ENCODE results near the gene ZCCHC14. TPM values are rescaled to one million over a fixed set of nuclear protein-coding genes. Genes with fewer than 3 reads are reported as not detected.
A peak's percentile ranks its signal among the peaks of the same experiment; 100 is the strongest.

Gene ZCCHC14
- total and polyA plus RNA-seq, 4 experiments from 2014 or later = 0.21 to 25.1 (median 11.9) TPM

DNA sequence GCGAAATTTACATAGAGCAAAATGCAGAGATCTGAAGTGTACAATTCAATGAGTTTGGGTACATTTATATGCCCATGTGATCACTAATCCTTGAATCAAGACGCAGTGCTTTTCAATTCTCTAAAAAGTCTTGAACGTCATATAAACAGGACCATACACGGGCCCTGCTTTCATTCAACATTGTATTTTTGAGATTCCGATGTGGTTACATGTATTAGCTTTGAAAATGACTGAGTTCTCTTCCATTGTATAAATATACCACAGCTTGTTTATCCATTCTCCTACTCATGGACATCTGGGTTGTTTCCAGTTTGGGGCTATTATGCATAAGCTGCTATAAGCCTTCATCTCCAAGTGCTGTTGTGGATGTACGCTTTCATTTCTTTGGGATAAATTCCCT lies 45.5 kb downstream of the ZCCHC14 start:
- no peak overlapping the region for H3K4me3 Mint-ChIP-seq
- no peaks in the 10 kb centered on the region for H3K4me1 ChIP-seq (ENCODE audit: insufficient read depth, low read length)
- no peak overlapping the region for H3K27ac ChIP-seq (ENCODE audit: low read depth, low read length)
- ChIA-PET POLR2A (ENCODE audit: partially characterized antibody) (no interaction called here), CTCF (ENCODE audit: partially characterized antibody) (no interaction called here)
- H3K36me3 ChIP-seq (ENCODE audit: insufficient read depth, low read length) = peaks cover 23% of the 10 kb centered on the region
- H3K4me1 Mint-ChIP-seq = peaks cover 0 to 16% (median 3%) of the 10 kb centered on the region in 4 donors
- peaks cover 56% of the 10 kb centered on the region in 2 donors for H3K36me3 Mint-ChIP-seq
- no peak overlapping the region for H3K4me3 ChIP-seq (ENCODE audit: low read length in 2 of 2)
- no peak overlapping the region for H3K27ac Mint-ChIP-seq
- no peak for DNase-seq
- no peaks in the 10 kb centered on the region for H3K27me3 Mint-ChIP-seq
- no peaks in the 10 kb centered on the region for H3K27me3 ChIP-seq (ENCODE audit: insufficient read depth, low read length)
- H3K9me3 ChIP-seq (ENCODE audit: control insufficient read depth in 1 of 2, low read length in 2 of 2) = no peaks in the 10 kb centered on the region
- H3K9me3 Mint-ChIP-seq = peaks cover 0 to 2% (median 0%) of the 10 kb centered on the region in 8 donors
- intact Hi-C loops (cut with micrococcal nuclease) = no loop called here

DNA sequence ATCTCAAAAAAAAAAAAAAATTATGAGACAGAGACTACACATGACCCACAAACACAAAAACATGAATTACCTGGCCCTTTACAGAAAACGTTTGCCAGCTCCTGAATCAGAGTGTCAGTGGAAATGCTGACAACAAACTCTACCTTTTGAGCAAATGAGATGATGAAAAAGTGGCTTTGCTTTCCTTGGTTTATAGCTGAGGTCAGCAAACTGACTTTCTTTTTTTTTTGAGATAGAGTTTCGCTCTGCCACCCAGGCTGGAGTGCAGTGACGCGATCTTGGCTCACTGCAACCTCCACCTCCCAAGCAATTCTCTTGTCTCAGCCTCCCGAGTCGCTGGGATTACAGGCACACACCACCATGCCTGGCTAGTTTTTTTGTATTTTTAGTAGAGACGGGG lies 46.3 kb downstream of the ZCCHC14 start:
- Histone ChIP-seq H3K4me1 (ENCODE audit: insufficient read depth, low read length) (no peaks in the 10 kb centered on the region), H3K4me3 (ENCODE audit: low read length in 2 of 2) (no peak overlapping the region), H3K36me3 (ENCODE audit: insufficient read depth, low read length) (peaks cover 14% of the 10 kb centered on the region), H3K27me3 (ENCODE audit: insufficient read depth, low read length) (no peaks in the 10 kb centered on the region), H3K27ac (ENCODE audit: low read depth, low read length) (no peak overlapping the region), H3K9me3 (ENCODE audit: control insufficient read depth in 1 of 2, low read length in 2 of 2) (no peaks in the 10 kb centered on the region)
- intact Hi-C loops (cut with micrococcal nuclease) = no loop called here
- ChIA-PET POLR2A (ENCODE audit: partially characterized antibody) (interaction anchor here (0.5 kb wide), 1 partner anchor 14 kb away, joined by 3 read pairs; no protein-coding TSS in a partner anchor), CTCF (ENCODE audit: partially characterized antibody) (no interaction called here)
- peaks cover 0 to 2% (median 0%) of the 10 kb centered on the region in 8 donors for H3K9me3 Mint-ChIP-seq
- H3K4me3 Mint-ChIP-seq = no peak overlapping the region
- DNase-seq = no peak
- peak overlapping the region in 1 of 7 donors; percentile 45 for H3K27ac Mint-ChIP-seq
- H3K4me1 Mint-ChIP-seq = peaks cover 0 to 14% (median under 1%) of the 10 kb centered on the region in 4 donors
- peaks cover 51% of the 10 kb centered on the region in 2 donors for H3K36me3 Mint-ChIP-seq
- no peaks in the 10 kb centered on the region for H3K27me3 Mint-ChIP-seq

DNA sequence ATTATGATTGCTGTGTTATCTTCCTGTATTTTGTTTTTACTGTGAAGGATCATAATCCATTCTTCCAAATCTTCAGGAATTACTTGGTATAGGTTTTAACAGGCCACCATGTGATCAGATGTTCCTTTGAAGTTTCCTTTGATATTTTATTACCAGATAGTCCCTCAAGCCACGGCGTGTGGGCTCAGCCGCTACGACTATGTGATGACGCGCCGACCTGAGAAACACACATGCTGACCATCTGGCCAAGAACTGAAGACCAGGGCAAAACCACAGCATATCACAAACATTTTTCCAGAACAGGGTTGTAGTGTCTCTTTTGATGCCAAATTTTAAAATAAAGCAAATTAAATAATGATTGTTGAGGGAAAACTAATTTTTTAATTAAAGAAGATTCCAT lies 47.3 kb downstream of the ZCCHC14 start:
- H3K27me3 ChIP-seq (ENCODE audit: insufficient read depth, low read length) = no peaks in the 10 kb centered on the region
- CTCF ChIA-PET (ENCODE audit: partially characterized antibody) = no interaction called here
- H3K4me3 ChIP-seq (ENCODE audit: low read length in 2 of 2) = no peak overlapping the region
- intact Hi-C loops (cut with micrococcal nuclease) = no loop called here
- no peaks in the 10 kb centered on the region for H3K9me3 ChIP-seq (ENCODE audit: control insufficient read depth in 1 of 2, low read length in 2 of 2)
- no peak overlapping the region for H3K27ac Mint-ChIP-seq
- H3K4me1 ChIP-seq (ENCODE audit: insufficient read depth, low read length) = no peaks in the 10 kb centered on the region
- peaks cover 12% of the 10 kb centered on the region for H3K36me3 ChIP-seq (ENCODE audit: insufficient read depth, low read length)
- POLR2A ChIA-PET (ENCODE audit: partially characterized antibody) = no interaction called here
- H3K4me1 Mint-ChIP-seq = peaks cover 0 to 12% (median under 1%) of the 10 kb centered on the region in 4 donors
- H3K36me3 Mint-ChIP-seq = peaks cover 48 to 51% of the 10 kb centered on the region in 2 donors
- H3K27ac ChIP-seq (ENCODE audit: low read depth, low read length) = no peak overlapping the region
- no peak for DNase-seq
- no peaks in the 10 kb centered on the region for H3K27me3 Mint-ChIP-seq
- no peak overlapping the region for H3K4me3 Mint-ChIP-seq
- H3K9me3 Mint-ChIP-seq = peaks cover 0 to 2% (median 0%) of the 10 kb centered on the region in 8 donors

DNA sequence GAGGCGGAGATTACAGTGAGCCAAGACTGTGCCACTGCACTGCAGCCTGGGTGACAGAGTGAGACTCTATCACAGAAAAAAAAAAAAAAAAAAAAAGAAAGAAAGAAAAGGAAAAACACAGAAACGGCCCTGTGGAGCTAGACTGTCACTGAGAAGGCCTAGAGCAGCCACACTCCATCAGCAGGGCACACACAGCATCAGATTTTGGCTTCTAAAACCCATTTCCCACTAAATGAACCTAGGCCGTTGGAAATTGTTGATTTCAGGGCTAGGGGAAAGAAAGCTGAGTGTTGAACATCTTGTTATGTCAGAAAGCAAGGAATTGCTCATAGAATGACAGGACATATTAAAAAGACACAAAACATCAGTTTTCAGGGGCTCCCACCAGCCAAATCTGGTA lies 48.9 kb downstream of the ZCCHC14 start:
- no peak overlapping the region for H3K27ac Mint-ChIP-seq
- peaks cover 43 to 45% of the 10 kb centered on the region in 2 donors for H3K36me3 Mint-ChIP-seq
- no peaks in the 10 kb centered on the region for H3K27me3 ChIP-seq (ENCODE audit: insufficient read depth, low read length)
- ChIA-PET POLR2A (ENCODE audit: partially characterized antibody) (no interaction called here), CTCF (ENCODE audit: partially characterized antibody) (no interaction called here)
- peaks cover 0 to 2% (median 0%) of the 10 kb centered on the region in 8 donors for H3K9me3 Mint-ChIP-seq
- no peaks in the 10 kb centered on the region for H3K4me1 ChIP-seq (ENCODE audit: insufficient read depth, low read length)
- no peak for DNase-seq
- H3K36me3 ChIP-seq (ENCODE audit: insufficient read depth, low read length) = peaks cover 12% of the 10 kb centered on the region
- no peak overlapping the region for H3K4me3 ChIP-seq (ENCODE audit: low read length in 2 of 2)
- no peaks in the 10 kb centered on the region for H3K27me3 Mint-ChIP-seq
- H3K4me3 Mint-ChIP-seq = no peak overlapping the region
- no peak overlapping the region for H3K27ac ChIP-seq (ENCODE audit: low read depth, low read length)
- H3K9me3 ChIP-seq (ENCODE audit: control insufficient read depth in 1 of 2, low read length in 2 of 2) = no peaks in the 10 kb centered on the region
- H3K4me1 Mint-ChIP-seq = peaks cover 0 to 12% (median under 1%) of the 10 kb centered on the region in 4 donors
- intact Hi-C loops (cut with micrococcal nuclease) = no loop called here

DNA sequence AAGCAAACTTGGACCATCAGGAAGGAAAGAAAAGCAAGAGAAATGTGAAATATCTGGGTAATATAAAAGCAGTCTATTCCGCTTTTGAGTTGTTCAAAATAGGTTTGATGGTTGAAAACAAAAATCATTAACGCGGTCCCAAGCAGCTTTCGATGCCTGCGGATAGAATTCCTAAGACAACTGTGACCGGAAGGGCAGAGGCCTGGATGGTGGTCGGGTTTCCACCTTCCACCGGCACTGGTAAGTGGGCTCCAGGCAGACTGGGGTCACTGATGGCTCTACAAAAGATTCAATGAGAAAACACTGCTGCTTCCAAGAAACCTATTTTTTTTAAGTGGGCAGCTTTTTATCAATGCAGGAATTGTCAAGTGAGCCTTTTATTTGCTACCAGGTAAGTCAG lies 49.8 kb downstream of the ZCCHC14 start:
- H3K4me3 Mint-ChIP-seq = no peak overlapping the region
- no peaks in the 10 kb centered on the region for H3K27me3 Mint-ChIP-seq
- H3K27me3 ChIP-seq (ENCODE audit: insufficient read depth, low read length) = no peaks in the 10 kb centered on the region
- no peaks in the 10 kb centered on the region for H3K4me1 ChIP-seq (ENCODE audit: insufficient read depth, low read length)
- DNase-seq = no peak
- peaks cover 33 to 35% of the 10 kb centered on the region in 2 donors for H3K36me3 Mint-ChIP-seq
- no peaks in the 10 kb centered on the region for H3K9me3 ChIP-seq (ENCODE audit: control insufficient read depth in 1 of 2, low read length in 2 of 2)
- POLR2A ChIA-PET (ENCODE audit: partially characterized antibody) = no interaction called here
- no peak overlapping the region for H3K4me3 ChIP-seq (ENCODE audit: low read length in 2 of 2)
- H3K27ac Mint-ChIP-seq = no peak overlapping the region
- intact Hi-C loops (cut with micrococcal nuclease) = no loop called here
- no peak overlapping the region for H3K27ac ChIP-seq (ENCODE audit: low read depth, low read length)
- CTCF ChIA-PET (ENCODE audit: partially characterized antibody) = no interaction called here
- H3K9me3 Mint-ChIP-seq = peaks cover 0 to 2% (median 0%) of the 10 kb centered on the region in 8 donors
- peaks cover 0 to 13% (median 4%) of the 10 kb centered on the region in 4 donors for H3K4me1 Mint-ChIP-seq
- peaks cover 7% of the 10 kb centered on the region for H3K36me3 ChIP-seq (ENCODE audit: insufficient read depth, low read length)

DNA sequence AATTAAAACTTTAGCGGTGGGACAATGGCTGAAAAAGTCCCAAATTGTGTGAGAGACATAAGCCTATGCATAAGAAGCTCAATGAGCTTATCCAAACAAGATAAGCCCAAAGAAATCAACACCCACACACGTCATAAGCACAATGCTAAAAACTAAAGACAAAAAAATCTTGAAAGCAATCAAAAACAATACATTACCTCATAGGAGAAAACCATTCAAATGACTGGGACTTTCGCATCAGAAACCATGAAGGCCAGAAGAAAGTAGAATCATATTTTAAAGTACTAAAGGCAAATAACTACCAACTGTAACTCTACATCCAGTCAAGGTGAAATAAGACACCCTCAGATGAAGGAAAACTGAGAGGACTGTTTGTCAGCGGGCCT lies 50.2 kb downstream of the ZCCHC14 start:
- Histone ChIP-seq H3K4me1 (ENCODE audit: insufficient read depth, low read length) (no peaks in the 10 kb centered on the region), H3K9me3 (ENCODE audit: control insufficient read depth in 1 of 2, low read length in 2 of 2) (no peaks in the 10 kb centered on the region), H3K36me3 (ENCODE audit: insufficient read depth, low read length) (peaks cover 3% of the 10 kb centered on the region), H3K4me3 (ENCODE audit: low read length in 2 of 2) (no peak overlapping the region), H3K27ac (ENCODE audit: low read depth, low read length) (no peak overlapping the region), H3K27me3 (ENCODE audit: insufficient read depth, low read length) (no peaks in the 10 kb centered on the region)
- H3K9me3 Mint-ChIP-seq = peaks cover 0 to 2% (median 0%) of the 10 kb centered on the region in 8 donors
- peaks cover 30 to 31% of the 10 kb centered on the region in 2 donors for H3K36me3 Mint-ChIP-seq
- no peak overlapping the region for H3K4me3 Mint-ChIP-seq
- DNase-seq = no peak
- POLR2A ChIA-PET (ENCODE audit: partially characterized antibody) = no interaction called here
- H3K27ac Mint-ChIP-seq = no peak overlapping the region
- CTCF ChIA-PET (ENCODE audit: partially characterized antibody) = no interaction called here
- H3K27me3 Mint-ChIP-seq = no peaks in the 10 kb centered on the region
- intact Hi-C loops (cut with micrococcal nuclease) = no loop called here
- peaks cover under 1 to 18% (median 4%) of the 10 kb centered on the region in 4 donors for H3K4me1 Mint-ChIP-seq

DNA sequence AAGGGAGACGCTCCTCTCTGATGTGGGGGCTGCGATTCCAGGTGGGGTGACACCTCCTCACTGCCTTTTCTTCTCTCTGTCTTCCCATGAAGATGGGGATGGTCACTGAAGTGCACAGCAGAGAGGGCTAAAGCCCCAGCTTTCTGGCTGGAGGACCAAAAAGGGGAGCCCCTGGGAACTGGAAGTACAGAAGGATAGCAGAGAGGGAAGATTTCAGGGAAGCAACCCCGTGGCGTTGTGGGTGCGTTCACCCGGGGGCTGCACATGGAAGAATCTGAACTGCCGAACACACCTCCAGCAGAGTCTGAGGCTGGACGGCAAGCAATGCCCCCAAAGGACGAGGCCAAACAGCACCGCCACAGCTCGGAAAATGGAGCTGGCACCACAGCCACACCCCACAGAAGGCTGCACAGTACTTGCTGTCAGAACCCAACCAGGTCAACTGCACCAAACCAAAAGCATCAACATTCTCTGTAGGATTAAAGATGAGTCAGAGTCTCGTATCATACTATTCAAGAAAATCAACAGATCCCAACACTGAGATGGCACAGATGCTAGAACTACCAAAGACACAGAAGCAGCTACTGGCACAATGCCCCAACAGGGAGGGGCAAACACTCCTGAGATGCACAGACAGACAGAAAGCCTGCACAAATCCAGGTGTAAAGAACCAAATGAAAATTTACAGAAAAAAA lies 50.8 kb downstream of the ZCCHC14 start:
- CTCF ChIA-PET (ENCODE audit: partially characterized antibody) = no interaction called here
- H3K27me3 Mint-ChIP-seq = no peaks in the 10 kb centered on the region
- H3K27me3 ChIP-seq (ENCODE audit: insufficient read depth, low read length) = no peaks in the 10 kb centered on the region
- no peak overlapping the region for H3K27ac ChIP-seq (ENCODE audit: low read depth, low read length)
- no peak overlapping the region for H3K4me3 Mint-ChIP-seq
- intact Hi-C loops (cut with micrococcal nuclease) = no loop called here
- H3K9me3 ChIP-seq (ENCODE audit: control insufficient read depth in 1 of 2, low read length in 2 of 2) = no peaks in the 10 kb centered on the region
- H3K4me3 ChIP-seq (ENCODE audit: low read length in 2 of 2) = no peak overlapping the region
- H3K27ac Mint-ChIP-seq = no peak overlapping the region
- POLR2A ChIA-PET (ENCODE audit: partially characterized antibody) = no interaction called here
- peaks cover 2 to 17% (median 4%) of the 10 kb centered on the region in 4 donors for H3K4me1 Mint-ChIP-seq
- peaks cover 4% of the 10 kb centered on the region for H3K4me1 ChIP-seq (ENCODE audit: insufficient read depth, low read length)
- H3K9me3 Mint-ChIP-seq = peaks cover 0 to 2% (median 0%) of the 10 kb centered on the region in 8 donors
- no peaks in the 10 kb centered on the region for H3K36me3 ChIP-seq (ENCODE audit: insufficient read depth, low read length)
- peaks cover 25 to 27% of the 10 kb centered on the region in 2 donors for H3K36me3 Mint-ChIP-seq
- DNase-seq = no peak
